22Rv1 (cell line): ENCODE results near the gene ZNF320.
"Not testable (repeated sequence)": the region's sequence is repeated elsewhere in the genome, so short reads cannot be mapped to it uniquely, and the experiment has no call there.

ENCODE experiments used
- ZFX ChIP-seq: fragments of 450-650 bp; IDR thresholded peaks from 2 replicates; pipeline ENCODE4 v1.6.1; 2017; ENCODE audit warnings: antibody characterized with exemption, borderline replicate concordance
- TF ChIP-seq, protein P1 (sequence below): fragments of 450-650 bp; IDR thresholded peaks from 2 replicates; pipeline ENCODE4 v1.5.1; 2017; ENCODE audit warnings: mild to moderate bottlenecking

DNA sequence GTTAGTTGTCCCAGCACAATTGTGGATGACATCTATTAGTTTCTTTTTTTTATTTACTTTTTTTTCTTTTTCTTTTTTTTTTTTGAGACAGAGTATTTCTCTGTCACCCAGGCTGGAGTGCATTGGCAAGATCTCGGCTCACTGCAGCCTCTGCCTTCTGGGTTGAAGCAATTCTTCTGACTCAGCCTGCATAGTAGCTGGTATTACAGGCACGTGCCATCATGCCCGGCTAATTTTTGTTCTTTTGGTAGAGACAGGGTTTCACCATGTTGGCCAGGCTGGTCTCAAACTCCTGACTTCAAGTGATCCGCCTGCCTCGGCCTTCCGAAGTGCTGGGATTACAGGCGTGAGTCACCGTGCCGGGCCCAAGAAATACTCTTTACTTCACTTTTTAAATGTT is 27.2 kb upstream of the ZNF320 start:
- TF ChIP-seq, protein P1, sequence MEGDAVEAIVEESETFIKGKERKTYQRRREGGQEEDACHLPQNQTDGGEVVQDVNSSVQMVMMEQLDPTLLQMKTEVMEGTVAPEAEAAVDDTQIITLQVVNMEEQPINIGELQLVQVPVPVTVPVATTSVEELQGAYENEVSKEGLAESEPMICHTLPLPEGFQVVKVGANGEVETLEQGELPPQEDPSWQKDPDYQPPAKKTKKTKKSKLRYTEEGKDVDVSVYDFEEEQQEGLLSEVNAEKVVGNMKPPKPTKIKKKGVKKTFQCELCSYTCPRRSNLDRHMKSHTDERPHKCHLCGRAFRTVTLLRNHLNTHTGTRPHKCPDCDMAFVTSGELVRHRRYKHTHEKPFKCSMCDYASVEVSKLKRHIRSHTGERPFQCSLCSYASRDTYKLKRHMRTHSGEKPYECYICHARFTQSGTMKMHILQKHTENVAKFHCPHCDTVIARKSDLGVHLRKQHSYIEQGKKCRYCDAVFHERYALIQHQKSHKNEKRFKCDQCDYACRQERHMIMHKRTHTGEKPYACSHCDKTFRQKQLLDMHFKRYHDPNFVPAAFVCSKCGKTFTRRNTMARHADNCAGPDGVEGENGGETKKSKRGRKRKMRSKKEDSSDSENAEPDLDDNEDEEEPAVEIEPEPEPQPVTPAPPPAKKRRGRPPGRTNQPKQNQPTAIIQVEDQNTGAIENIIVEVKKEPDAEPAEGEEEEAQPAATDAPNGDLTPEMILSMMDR: not testable (repeated sequence)
- TF ChIP-seq ZFX: not testable (repeated sequence)
